ENCODE results near the gene PHETA1.

PHETA1 gene, protein sequence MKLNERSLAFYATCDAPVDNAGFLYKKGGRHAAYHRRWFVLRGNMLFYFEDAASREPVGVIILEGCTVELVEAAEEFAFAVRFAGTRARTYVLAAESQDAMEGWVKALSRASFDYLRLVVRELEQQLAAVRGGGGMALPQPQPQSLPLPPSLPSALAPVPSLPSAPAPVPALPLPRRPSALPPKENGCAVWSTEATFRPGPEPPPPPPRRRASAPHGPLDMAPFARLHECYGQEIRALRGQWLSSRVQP

DNA sequence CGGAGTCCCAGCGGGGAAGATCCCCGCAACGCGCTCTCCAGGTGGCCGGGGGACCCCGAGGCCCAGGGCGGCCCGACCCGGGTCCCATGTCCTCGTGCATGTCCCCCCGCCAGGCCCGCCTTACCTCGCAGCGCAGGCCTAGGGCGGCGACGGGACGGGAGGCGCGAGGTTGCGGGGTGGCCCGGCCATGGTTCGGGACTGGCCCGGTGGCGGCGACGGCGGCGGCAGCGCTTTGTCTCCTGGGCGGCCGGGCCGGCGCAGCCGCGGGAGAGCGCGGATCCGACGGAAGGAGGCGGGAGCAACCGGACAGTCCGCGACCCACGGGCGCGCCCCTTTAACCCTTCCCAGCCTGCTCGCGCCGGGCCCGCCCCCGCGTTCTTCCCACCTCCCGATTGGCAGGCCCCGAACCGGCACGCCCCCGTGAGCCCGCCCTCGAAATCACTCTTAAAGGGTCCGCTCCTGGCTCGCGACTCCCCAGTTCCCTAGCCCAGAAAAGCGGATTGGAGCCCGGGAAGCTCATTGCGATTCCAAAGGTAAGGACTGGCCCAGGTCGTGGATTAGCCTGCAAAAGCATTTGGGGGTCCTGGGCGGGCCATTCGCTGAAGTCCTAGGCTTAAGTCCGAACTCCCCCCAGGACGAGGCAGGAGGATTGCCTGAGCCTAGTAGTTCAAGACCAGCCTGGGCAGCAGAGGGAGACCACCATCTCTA is at the start of gene PHETA1:
Gene PHETA1, minus strand, starts transcription at position 308 of the 708 bp plus-strand sequence. CDS start 5,668 bp downstream, outside the sequence.
- peak; percentile 69 for DNase-seq

- DNase-seq, result no peak
Observed at GRCh38 chr12:111418594-111418880, 49.6 kb upstream of the PHETA1 start.

- DNase-seq, result no peak
Observed at GRCh38 chr12:111417784-111418593, 49.1 kb upstream of the PHETA1 start.

- no peak for DNase-seq
Observed at GRCh38 chr12:111417290-111417689, 48.4 kb upstream of the PHETA1 start.

GRCh38 chr12:111414711-111415252 is 45.9 kb upstream of the PHETA1 start:
- no peak for DNase-seq

DNA sequence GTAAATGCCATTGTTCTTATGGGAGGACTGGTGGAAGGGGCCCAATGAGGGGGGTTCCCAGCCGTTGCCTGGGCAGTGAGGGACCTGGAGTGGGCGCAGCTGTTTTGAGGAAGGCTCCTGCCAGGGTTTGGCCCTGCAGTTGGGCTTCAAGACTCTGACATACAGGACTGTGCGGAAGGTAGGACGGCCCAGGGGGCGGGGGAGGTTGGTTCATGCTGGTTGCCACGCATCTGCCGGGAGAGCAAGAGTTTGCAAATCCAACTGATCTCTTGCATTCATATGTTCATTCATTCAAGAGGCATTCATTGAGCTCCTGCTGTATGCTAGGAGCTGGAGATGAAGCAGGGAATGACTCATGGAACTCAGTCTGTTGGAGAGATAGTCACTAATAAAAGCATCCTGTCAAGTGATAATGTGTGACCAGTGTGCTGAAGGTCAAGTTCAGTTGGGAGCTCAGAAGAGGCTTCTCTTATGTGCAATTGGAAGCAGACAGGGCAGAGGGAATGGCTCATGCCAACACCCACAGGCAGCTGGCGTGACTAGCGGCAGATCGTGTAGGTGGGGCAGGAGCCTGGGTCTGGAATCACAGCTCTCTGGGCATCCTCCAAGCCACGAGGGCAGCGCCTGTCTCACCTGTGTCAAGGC is 44.7 kb upstream of the PHETA1 start:
- DNase-seq, result no peak

DNA sequence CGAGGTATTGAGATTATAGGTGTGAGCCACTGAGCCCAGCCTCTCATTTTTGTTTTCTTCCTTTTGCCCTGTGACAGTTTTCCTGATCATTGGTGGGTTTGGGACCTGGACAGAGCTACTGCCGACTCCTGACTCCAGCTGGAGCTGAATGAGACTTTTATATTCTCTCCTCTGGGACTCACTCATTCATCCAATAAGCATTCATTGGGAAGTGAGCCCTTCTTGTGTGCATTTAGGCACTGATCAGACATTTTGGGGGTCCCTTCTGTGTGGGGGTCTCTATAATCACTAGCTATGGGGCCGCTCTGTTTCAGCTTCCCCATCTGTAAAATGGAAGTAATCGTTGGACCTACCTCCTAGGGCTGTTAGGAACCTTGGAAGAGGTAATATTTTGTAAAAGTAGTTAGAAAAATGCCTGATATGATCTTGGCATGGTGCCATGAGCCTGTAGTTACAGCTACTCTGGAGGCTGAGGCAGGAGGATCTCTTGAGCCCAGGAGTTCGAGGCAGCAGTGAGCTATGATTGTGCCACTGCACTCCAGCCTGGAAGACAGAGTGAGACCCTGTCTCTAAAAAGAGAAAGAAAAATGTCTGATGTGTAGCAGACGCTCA is 44.0 kb upstream of the PHETA1 start:
- DNase-seq, result no peak

GRCh38 chr12:111412007-111412829 is 43.3 kb upstream of the PHETA1 start:
- DNase-seq, result peak; percentile 29

- no peak for DNase-seq
Observed at GRCh38 chr12:111411185-111411764, 42.4 kb upstream of the PHETA1 start.

GRCh38 chr12:111410431-111411184 is 41.7 kb upstream of the PHETA1 start:
- DNase-seq, result no peak

- DNase-seq, result no peak
Observed at GRCh38 chr12:111409780-111410430, 41.0 kb upstream of the PHETA1 start.

- no peak for DNase-seq
Observed at GRCh38 chr12:111409403-111409779, 40.5 kb upstream of the PHETA1 start.

- no peak for DNase-seq
Observed at GRCh38 chr12:111408686-111409402, 39.9 kb upstream of the PHETA1 start.

DNA sequence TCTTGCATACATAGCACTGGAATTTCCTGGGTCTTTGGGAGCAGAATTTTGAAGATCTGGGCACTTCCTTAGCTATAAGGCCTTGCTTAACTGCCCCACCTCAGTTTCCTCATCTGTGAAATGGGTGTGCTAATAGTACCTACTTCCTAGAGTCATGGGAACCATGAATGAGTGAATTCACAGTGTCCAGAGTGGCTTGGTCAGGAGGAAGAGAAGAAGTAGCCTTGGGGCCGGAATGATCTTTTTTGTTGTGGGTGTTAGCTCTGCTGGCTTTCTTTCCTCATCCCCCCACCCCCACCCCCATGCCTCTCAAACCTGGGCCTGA is 39.2 kb upstream of the PHETA1 start:
- DNase-seq, result no peak

- DNase-seq, result no peak
Observed at GRCh38 chr12:111407377-111408115, 38.7 kb upstream of the PHETA1 start.

DNA sequence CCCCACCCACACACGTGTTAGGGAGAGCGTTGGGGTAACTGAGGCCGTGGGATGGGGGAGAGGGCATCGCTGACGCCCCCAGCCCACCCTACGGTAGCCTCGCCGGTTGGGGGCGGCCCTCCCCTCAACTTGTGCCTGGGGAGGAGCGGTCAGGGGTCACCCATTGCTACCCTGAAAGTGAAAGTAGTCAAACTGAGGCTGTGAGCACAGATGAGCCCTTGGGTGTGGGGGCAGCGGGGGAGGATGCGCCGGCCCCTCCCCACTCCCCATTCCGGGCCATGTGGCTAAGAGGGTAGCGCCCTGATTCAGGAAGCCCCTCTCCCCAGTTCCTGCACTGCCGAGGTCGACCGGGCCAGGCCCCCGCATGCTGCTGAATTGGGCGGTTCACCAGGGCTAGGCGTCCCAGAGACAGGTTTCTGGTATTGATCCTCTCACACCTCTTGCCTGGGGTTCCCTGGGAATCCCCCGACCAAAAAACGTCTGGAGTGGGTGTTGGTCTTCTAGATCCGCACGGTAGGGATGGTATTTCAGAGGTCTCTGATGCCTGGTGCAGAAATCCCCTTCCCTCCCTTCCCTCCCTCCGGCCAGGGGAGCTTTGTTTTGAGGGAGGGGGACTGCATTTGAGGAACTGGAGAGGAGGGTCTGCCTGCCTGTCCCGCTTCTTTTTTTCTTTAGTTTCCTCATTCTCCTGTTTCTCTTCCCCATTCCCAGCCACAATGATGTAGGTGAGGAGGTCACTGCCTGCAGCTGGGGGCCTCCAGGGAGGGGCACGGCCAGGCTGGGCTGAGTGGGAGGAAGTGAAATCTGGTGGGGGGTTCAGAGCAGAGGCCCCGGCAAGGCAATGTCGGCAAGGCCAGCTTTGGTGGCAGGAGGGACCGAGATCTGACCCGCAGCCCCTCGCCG is 37.8 kb upstream of the PHETA1 start:
- no peak for DNase-seq

DNA sequence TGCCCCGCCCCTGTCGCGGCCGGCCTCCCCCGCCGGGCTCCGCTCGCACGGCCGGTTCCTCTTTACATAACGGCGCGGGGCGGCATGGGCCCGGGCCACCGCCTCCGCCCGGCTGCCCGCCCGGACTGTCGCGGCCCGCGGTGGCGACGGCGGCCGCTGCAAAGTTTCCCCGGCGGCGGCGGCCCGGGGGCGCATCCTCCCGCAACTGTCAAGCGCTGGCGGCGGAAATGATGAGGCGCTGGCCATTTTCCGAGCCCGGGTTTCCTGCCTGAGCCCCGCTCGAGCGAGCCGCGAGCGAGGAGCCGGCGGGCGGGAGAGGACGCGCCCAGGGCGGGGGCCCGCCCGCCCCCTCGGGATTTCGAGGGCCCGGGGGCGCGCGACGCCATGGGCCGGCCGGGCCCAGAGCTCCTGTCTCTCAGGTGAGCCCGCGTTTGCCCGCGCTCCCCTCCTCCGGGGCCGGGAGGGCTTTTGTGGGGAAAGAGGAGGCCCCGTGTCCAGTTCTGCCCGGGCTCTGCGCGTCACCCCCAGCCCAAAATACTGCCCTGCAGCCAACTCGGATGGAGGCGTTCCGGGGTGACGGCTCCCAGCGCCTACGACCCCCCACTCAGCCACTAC is 37.1 kb upstream of the PHETA1 start, which contains the start of gene SH2B3:
Gene SH2B3, plus strand, starts transcription at position 65 of the 615 bp plus-strand sequence. CDS start 12,223 bp downstream, outside the sequence.
- DNase-seq, result peak; percentile 47

Measured in DMS153 (cell line).